HG03095 (cell line): Measurements from ENCODE around the gene UBTD1.
A peak's percentile ranks its signal among the peaks of the same experiment; 100 is the strongest.
"Not testable (repeated sequence)": the region's sequence is repeated elsewhere in the genome, so short reads cannot be mapped to it uniquely, and the experiment has no call there.

Source experiments
- ATAC-seq: cut with Tn5 transposase; IDR thresholded peaks from one replicate; pipeline ENCODE4 v1.9.1; 2021; ENCODE audit warnings: moderate library complexity; ENCODE audit not compliant: unreplicated experiment

The UBTD1 gene

GRCh38 chr10:97498841-97499560 lies at the start of gene UBTD1:
TSS of gene UBTD1 (plus strand) at chr10:97498924. CDS start at chr10:97499204, 280 bp downstream.
- ATAC-seq: peak; percentile 6

DNA sequence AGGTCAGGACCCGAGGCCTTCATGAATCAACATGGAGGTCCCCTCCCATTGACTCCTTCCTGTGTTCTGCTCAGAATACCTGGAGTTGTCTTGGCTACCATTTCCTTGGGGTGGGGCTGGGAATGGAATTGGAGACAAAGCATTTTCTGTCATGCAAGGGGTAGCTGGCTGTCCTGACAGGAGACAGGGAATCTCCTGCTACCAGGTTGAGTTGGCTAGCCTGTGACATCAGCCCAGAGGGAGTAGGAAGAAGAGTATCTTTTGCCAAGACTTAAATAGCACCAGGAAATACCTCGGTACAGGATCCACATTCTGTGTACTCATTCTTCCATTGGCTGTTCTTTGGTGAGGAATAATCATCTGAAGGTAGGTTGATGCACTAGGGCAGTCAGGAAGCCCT lies 47.9 kb upstream of the UBTD1 start:
- no peak for ATAC-seq

- no peak for ATAC-seq
Measured at GRCh38 chr10:97451605-97452004, 47.1 kb upstream of the UBTD1 start.

- no peak for ATAC-seq
Measured at GRCh38 chr10:97452352-97452751, 46.4 kb upstream of the UBTD1 start.

DNA sequence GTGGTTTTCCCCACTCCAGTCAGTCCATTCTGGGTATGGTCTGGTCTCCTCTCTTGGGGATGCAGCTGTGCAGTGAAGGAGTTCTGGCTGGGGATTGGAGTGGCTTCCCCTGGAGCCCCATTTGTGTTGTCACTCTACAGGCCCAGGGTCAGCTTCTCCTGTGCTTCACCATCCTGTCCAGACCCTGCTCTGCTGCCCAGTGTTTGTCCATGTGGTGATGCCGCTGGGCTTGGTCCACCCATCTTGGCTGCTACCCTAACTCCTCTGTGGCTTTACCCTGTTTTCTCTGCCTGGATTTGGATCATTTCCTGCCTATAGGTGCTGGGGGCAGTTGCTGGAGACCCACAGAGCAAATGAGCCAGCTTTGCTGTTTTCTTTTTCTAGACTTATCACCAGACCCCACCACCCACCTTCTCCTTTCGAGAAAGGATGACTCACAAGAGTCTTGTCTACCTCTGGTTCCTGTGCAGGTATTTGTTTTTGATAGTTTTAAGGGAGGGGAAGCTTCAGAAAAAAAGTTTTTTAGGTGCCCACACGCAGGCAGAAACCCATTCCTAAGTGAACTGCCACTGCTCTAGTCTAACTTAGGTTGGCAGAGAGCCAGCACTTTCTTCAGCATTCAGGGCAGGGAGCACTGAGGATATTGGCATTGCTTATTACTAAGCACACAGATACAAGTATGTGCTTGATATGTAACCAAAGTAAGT lies 44.2 kb upstream of the UBTD1 start:
- no peak for ATAC-seq

- no peak for ATAC-seq
Measured at GRCh38 chr10:97456034-97456685, 42.6 kb upstream of the UBTD1 start.

GRCh38 chr10:97456686-97457065 lies 42.0 kb upstream of the UBTD1 start:
- ATAC-seq: no peak

- no peak for ATAC-seq
Measured at GRCh38 chr10:97459111-97459510, 39.6 kb upstream of the UBTD1 start.

DNA sequence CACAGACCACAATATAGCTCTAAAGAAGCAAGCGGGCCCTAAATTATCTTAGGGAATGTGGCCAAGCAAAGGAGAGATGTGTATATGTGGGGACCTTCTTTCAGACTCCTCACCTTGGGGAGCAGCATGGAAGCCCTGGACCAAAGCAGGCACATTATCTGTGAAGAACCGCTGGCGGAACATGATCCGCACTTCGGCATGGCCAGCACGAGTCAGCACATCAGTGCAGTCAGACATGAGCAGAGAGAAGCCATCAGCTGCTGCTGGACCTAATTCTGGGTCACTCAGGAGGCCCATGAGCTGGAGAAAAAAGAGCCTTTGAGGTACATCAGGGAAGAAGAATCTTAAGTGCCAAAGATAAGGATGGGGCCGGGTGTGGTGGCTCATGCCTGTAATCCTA lies 38.8 kb upstream of the UBTD1 start:
- no peak for ATAC-seq

DNA sequence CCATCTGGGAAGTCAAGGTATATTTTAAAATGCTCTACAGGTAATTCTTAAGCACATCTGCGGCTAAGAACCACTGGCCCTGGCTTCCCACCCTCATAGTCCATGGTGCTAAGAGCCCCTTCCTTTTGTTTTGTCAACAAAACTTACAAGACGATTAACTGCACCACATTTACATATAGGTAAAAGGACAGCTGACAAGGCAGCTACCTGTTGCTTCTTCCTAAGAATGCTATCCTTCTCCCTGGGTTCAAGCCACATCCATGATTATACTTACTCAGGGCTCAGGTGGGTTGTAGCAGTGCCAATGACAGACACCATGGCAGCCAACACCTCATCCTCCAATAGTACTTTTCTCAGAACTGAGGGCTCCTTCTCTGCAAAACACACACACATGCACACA lies 36.4 kb upstream of the UBTD1 start:
- no peak for ATAC-seq

GRCh38 chr10:97463363-97464132 lies 35.2 kb upstream of the UBTD1 start:
- ATAC-seq: no peak

DNA sequence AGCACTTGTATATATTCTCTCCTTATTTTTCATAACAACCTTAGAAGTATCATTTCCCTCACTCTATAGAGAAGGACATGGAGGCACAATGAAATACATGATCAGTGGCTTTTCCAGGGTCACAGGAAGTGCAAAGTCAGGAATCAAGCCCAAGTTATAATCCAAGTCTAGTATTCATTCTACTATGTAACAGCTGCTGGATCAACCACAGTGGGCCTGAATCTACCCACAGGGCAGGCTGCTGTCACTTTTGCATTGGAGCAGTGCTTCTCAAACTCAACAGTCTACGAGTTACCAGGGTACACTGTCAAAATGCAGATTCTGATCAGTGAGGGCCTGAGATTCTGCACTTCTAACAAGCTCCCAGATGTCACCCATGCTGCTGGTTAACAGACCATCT lies 34.5 kb upstream of the UBTD1 start:
- ATAC-seq: no peak

GRCh38 chr10:97465982-97466381 lies 32.7 kb upstream of the UBTD1 start:
- ATAC-seq: no peak

- ATAC-seq: no peak
Measured at GRCh38 chr10:97466755-97467154, 32.0 kb upstream of the UBTD1 start.

GRCh38 chr10:97468162-97468561 lies 30.6 kb upstream of the UBTD1 start:
- ATAC-seq: no peak

GRCh38 chr10:97468781-97469180 lies 29.9 kb upstream of the UBTD1 start:
- not testable (repeated sequence) for ATAC-seq

DNA sequence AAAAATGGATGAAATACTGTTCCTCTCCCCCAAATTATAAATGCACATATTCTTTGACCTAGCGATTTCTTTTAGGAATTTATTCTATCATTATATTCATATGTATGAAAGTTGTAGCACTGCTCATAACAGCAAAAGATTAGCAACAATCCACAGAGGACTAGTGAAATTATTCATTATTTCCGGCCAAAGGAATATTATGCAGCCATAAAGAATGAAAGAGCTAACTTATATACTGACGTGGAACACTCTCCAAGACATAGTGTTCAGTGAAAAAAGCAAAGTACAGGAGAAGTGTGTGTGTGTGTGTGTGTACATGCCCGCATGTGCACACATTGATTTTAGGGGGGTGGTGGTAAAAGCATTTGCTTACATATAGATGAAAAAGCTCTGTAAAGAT lies 23.8 kb upstream of the UBTD1 start:
- no peak for ATAC-seq

GRCh38 chr10:97475936-97476594 lies 22.7 kb upstream of the UBTD1 start:
- ATAC-seq: no peak

DNA sequence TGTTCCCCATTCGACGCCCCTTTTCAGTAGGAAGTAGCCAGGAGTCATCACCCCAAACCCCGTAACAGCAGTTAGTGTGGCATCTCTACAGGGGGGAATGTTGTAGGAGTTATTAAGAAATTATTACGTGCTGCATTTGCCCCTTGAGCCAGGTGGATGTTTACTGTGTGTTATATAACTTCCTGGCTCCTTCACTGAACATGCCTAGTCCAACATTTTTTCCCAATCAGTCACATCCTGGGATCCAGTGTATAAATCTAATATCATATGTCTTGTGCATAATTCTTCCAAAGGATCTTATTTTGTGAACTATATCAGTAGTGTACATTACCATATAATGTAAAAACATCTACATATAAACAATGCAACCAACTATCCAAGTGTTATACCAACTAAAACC lies 19.3 kb upstream of the UBTD1 start:
- not testable (repeated sequence) for ATAC-seq

DNA sequence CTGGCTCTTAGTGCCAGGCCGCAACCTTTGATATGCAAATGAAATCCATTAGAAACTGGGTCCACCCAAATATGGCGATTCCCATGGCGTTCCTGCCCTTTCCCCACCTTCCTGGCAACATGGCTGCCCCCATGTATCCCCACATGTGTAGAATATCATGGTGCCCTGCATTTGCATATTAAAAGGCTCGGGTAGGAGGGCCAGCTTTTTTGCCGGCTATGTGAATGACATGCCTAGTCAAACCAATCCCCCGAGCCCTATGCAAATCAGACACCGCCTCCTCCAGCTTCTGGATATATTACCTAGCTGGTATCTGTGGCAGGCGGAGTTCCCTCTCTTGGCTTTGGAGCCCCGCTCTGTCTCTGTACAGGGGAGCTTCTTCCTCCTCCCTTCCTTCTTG lies 18.8 kb upstream of the UBTD1 start:
- ATAC-seq: no peak

GRCh38 chr10:97481071-97481470 lies 17.7 kb upstream of the UBTD1 start:
- ATAC-seq: no peak
